NCI-H187 treated with DMSO at 0.1 percent for 48 hours (cell line): Measurements from ENCODE around the gene KLRK1.
"Not testable (repeated sequence)": the region's sequence is repeated elsewhere in the genome, so short reads cannot be mapped to it uniquely, and the experiment has no call there.

ENCODE experiments used
- DNase-seq: peaks from one replicate; lab custom pipeline; 2025; lab: John Stamatoyannopoulos, UW

The KLRK1 gene

GRCh38 chr12:10388624-10389413, 1.0 kb downstream of the KLRK1 start:
- DNase-seq, result no peak

GRCh38 chr12:10387498-10387897, 2.3 kb downstream of the KLRK1 start:
- not testable (repeated sequence) for DNase-seq

GRCh38 chr12:10386857-10387256, 3.0 kb downstream of the KLRK1 start:
- DNase-seq, result no peak

GRCh38 chr12:10385166-10385613, 4.7 kb downstream of the KLRK1 start:
- DNase-seq, result no peak

GRCh38 chr12:10384191-10384590, 5.7 kb downstream of the KLRK1 start:
- no peak for DNase-seq

GRCh38 chr12:10381928-10382628, 7.8 kb downstream of the KLRK1 start:
- DNase-seq, result no peak

GRCh38 chr12:10378737-10379136, 11.1 kb downstream of the KLRK1 start:
- DNase-seq, result not testable (repeated sequence)

- DNase-seq, result no peak
Observed at GRCh38 chr12:10374624-10375018, 15.2 kb downstream of the KLRK1 start.

GRCh38 chr12:10372559-10372958, 17.3 kb downstream of the KLRK1 start:
- DNase-seq, result no peak

- DNase-seq, result not testable (repeated sequence)
Observed at GRCh38 chr12:10371893-10372535, 17.8 kb downstream of the KLRK1 start.

GRCh38 chr12:10369557-10370415, 20.1 kb downstream of the KLRK1 start:
- DNase-seq, result no peak

GRCh38 chr12:10368206-10369171, 21.4 kb downstream of the KLRK1 start:
- no peak for DNase-seq

GRCh38 chr12:10367714-10368113, 22.1 kb downstream of the KLRK1 start:
- not testable (repeated sequence) for DNase-seq

- DNase-seq, result no peak
Observed at GRCh38 chr12:10366875-10367274, 23.0 kb downstream of the KLRK1 start.

- no peak for DNase-seq
Observed at GRCh38 chr12:10365696-10366405, 24.0 kb downstream of the KLRK1 start.

- peak; percentile 71 for DNase-seq
Observed at GRCh38 chr12:10364815-10365622, 24.8 kb downstream of the KLRK1 start.

GRCh38 chr12:10363914-10364814, 25.7 kb downstream of the KLRK1 start:
- DNase-seq, result no peak

- DNase-seq, result no peak
Observed at GRCh38 chr12:10363658-10363913, 26.3 kb downstream of the KLRK1 start.
